CD4-positive, alpha-beta T cell treated with Interleukin-15 for 4 hours (primary cell): ENCODE measurements around the gene NAXD.
"Not testable (repeated sequence)": the region's sequence is repeated elsewhere in the genome, so short reads cannot be mapped to it uniquely, and the experiment has no call there.

Experiments
- DNase-seq: peaks from one replicate; pipeline ENCODE4 v3.0.0-alpha.2; 2020; ENCODE audit warnings: low spot score

NAXD gene

GRCh38 chr13:110628477-110628793 lies 13.1 kb downstream of the NAXD start:
- no peak for DNase-seq

DNA sequence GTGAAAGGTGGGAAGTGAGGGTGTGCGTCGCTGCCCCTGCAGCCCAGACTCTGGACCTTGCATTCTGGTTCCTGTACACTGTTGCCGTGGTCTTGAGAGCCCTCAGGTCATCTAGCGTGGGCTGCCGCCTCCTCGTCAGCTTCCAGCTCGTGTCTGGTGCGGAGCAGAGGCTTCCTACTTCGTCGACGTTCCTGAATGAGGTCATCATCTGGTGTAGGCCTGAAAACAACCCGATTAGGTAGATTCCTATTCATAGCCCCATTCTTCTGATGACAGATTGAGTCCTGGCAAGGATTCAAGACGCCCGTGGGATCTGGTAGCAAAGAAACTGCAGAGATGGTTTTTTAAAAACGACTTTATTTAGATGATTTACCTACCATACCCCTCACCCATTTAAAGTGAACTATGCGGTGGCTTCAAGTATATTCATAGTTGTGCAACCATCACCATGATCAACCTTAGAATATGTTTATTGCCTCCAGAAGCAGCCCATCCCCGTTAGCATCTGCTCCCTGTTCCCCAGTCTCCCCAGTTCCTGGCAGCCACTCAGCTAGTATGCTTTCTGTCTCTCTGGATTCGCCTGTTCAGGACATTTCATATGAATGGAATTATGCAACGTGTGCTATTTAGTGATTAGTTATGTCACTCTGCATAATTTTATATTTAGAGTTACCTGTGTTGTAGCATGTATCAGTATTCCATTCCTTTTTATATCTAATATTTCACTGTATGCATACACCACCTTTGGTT lies 13.8 kb downstream of the NAXD start:
- DNase-seq: no peak

GRCh38 chr13:110629735-110630134 lies 14.4 kb downstream of the NAXD start:
- DNase-seq: peak; percentile 17

DNA sequence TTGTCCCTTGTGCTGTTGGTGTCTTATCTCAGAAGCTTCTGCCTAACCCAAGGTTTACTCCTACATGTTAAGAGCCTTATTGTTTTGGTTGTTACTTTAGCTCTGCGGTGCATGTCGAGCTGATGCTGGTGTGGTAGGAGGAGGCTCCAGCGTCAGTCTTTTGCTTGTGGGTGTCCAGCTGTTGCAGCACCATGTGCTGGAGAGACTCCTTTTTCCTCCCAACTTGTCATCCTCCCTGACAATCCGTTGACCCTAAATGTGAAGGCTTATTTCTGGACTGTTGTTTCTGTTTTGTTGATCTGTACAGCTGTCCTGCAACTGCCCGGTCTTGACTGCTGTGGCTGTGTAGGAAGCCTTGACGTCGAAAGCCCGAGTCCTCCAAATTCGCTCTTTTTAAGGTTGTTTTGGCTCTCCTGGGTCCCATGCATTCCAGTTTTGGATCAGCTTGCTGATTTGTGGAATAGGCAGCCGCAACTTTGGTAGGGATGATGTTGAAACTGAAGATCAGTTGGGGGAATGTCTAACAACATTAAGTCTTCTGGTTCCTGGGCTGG lies 15.3 kb downstream of the NAXD start:
- DNase-seq: no peak

DNA sequence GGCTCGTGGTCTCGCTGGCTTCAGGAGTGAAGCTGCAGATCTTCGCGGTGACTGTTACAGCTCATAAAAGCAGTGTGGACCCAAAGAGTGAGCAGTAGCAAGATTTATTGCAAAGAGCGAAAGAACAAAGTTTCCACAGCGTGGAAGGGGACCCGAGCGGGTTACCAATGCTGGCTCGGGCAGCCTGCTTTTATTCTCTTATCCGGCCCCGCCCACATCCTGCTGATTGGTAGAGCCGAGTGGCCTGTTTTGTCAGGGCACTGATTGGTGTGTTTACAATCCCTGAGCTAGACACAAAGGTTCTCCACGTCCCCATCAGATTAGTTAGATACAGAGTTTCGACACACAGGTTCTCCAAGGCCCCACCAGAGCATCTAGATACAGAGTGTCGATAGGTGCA lies 16.9 kb downstream of the NAXD start:
- DNase-seq: not testable (repeated sequence)

- DNase-seq: no peak
Observed at GRCh38 chr13:110633776-110634175, 18.4 kb downstream of the NAXD start.

DNA sequence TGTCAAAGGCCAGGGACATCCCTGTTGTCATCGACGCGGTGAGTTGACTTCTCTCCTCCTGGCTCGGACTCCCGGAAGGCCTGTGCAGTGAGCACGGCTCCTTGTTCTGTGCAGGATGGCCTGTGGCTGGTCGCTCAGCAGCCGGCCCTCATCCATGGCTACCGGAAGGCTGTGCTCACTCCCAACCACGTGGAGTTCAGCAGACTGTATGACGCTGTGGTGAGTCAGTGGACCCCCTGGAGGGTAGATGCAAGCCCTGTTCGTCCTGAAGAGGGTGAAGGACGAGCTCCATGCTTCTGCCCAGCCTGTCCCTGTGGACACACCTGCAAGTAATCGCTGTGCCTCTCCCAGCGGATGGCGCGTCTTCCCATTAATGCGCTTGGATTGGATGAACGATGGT lies 19.2 kb downstream of the NAXD start:
- DNase-seq: no peak

GRCh38 chr13:110635405-110636002 lies 20.2 kb downstream of the NAXD start:
- no peak for DNase-seq

DNA sequence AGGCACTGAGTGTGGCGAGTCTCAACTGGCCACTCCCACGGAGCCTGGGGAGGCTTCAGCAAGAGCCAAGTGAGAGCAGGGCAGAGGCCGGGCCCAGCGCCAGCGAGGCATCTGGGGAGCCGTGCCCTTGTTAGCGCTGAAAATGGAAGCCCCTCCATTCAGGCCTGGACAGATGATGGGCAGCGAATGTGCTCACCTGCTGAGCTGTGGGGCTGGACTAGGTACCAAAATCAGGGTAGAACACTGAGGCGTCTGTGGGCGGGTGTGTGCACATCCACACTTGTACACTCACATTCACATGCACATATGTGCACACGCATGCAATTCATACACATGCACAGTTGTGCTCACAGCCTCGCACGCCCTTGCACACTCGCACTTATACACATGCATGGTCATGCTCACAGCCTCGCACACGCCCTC lies 20.7 kb downstream of the NAXD start:
- no peak for DNase-seq

DNA sequence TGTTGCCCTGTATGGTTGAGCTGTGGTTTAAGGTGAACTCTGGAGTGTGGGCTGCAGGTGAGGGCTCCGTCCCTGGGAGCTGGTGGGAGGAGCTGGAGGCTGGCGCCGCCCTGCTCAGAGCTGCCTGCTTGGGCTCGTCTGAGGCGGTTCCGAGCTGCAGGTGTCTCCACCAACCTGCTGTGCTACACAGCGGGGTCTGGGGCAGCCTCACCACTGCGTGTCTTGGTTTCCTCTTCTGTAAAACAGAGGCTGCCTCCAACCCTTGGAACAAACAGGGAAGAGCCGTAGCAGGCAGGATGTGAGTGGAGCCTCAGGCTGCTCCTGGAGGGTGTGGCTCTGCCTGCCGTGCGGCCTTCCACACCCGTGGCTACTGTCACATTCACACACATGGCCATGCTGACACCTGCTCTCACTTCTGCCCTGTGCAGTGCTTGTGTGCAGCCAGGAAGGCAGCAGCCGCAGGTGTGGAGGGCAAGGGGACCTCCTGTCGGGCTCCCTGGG lies 21.4 kb downstream of the NAXD start:
- DNase-seq: no peak

DNA sequence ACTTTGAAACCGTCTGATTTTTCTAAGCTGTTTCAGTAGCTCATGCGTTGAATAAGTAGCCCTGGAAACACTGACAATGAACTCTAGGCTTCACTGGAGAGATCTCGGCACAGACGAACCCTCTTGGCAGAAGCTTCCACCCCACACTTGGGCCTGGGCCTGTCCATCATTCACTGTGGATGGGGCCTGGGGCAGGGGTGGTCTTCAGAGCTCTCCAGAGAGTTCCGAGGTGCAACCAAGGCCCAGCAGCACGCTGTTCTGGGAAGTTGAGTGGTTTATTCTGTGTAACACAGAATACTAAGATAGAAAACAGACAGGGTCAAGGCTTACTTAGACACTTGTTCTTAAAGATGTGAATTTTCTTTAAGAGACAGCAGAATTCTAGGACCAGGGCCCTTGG lies 21.9 kb downstream of the NAXD start:
- no peak for DNase-seq

DNA sequence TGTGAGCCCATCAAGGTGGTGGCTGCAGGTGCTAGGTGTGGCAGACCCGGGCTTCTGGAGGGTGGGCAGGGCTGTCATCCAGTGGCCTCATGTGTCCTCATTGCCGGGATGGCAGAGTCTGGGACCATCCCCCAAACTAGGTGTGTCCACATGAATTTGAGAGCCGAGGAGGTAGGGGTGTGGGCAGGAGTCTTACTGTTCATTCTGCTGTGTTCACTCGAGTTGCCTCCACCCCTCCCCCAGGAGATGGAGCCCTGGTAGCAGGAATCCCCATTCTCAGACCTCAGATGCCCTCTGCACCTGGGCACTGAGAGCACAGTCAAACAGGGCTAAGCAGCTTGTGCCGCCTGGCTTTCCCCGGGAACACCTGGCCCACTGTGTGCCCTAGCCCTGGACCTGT lies 22.4 kb downstream of the NAXD start:
- DNase-seq: no peak

DNA sequence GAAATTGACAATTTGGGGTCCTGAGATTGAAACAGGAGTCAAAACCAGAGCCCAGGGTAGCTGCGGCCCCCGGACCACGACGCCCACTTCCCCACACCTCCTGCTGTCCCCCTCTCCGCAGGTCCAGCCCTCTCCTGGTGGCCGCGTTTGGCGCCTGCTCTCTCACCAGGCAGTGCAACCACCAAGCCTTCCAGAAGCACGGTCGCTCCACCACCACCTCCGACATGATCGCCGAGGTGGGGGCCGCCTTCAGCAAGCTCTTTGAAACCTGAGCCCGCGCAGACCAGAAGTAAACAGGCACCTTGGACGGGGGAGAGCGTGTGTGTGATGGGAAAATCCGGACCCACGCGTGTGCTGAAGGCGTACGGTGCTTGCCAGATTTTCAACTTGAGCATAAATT lies 22.9 kb downstream of the NAXD start:
- DNase-seq: no peak

DNA sequence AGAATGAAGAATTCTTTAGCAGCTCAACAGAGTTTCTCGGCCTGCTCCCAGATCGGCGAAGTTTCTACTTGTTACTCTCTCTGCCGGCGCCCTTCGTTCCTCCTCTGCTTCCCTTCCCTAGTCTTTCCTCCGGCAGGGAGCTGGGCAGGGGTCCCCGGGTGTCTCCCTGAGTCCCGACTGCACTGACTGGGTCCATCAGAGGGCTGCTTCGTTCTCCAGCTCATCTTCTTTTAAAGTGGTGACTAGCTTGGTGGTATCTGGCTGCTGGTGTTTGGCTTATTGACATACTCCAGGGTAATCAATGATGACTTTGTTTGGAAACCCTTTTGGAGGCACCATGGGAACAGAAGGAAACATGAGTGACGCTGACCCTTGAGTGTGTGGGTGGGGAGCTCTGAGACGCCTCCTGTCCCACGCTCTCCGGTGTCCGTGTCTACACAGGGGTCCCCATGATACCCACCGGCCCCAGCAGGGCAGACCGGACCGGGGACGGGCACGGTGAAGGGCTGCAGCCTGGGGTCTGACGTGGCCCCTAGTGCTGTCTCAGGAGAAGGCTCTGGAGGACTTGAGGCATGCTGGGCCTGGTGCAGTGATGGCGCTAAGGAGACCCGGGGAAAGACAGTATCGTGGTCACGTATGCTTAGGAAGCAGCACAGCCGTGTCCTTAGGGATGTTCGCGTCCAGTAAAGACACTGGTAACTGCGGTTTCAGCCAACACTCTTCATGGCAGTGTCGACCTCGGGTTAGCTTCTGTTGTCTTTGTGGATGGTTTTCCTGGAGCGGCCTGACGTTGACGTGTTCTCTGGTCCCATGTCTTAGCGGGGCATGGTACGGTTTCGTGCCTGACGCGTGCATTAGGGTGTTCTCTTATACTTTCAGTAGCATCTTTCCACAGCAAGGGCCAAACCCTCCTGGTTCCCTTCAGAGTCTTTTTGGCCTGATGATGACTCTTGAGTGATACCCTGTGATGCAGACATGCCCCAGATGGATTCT lies 23.8 kb downstream of the NAXD start:
- no peak for DNase-seq

GRCh38 chr13:110639935-110640334 lies 24.6 kb downstream of the NAXD start:
- DNase-seq: no peak

GRCh38 chr13:110640591-110641029 lies 25.3 kb downstream of the NAXD start:
- DNase-seq: no peak

DNA sequence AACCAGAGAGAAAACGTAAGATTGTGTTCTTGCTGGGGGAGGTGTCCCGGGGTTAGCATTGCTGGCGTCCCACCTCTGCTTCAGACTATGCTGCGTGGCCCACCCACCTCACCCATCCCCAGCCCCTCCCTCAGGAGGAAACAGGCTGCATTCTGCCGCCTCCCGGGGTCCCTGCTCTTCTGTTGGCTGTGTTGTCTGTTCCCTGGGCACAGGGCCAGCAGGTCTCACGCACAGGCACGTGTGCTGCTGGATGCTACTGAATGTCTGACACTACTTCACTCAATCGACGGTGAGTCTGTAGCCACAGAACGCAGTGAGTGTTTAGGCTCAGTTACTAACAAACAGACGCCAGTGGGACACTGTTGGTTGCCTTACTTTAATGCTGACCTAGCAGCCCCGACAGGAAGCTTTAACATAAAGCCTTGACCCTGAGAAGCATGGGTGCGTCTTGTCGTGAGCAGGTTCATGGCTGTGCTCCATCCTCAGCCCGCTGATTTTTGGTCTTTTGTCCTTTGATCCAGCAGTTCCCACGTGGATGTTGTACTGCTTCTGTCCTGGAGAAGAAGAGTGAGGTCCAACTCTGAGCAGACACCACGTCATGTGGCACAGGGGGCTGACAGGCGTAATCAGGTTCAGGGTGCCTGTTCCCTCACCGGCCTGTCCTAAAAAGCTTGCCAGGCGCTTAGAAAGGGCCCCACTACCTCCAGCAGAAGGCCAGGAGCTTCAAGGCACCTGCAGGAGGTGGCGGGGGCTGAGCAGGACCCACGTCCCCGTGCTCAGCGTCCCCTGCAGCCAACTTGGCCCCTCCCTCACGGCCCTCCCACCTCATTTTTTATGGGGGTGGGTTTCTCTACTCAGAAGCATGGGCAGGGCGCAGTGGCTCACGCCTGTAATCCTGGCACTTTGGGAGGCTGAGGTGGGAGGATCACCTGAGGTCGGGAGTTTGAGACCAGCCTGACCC lies 26.0 kb downstream of the NAXD start:
- DNase-seq: no peak

DNA sequence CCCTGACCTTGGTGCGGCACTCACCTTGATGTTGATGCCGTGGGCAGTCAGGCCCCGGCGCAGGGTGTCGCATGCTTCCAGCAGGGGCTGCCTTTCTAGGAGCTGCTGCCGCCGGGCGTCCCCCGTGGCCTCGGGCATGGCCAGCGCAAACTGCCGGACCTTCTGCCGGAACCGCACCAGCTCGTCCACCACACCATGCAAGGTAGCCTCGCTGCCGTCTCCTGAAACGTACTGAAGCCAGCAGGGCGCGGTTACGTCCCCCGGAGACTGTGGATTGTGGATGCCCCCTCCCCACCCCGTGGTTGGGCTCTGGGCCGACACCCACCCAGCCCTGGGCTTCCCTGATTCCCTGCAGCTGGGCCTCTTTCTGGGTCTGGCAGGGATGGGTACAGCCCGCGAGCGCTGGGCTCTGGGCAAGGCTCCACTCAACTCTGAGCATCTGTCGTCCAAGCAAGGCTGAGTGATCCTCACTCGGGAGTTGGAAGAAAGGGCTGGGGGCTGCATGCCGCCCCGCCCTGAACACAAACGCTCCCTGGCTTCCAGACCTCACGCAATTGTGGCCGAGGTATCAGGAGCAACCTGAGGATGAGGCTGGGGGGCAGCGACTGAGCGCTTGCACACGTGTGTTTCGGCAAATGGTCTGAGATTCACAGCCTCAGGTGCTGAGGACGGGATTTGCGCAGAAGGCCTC lies 27.1 kb downstream of the NAXD start:
- DNase-seq: no peak

- no peak for DNase-seq
Observed at GRCh38 chr13:110643324-110643723, 28.0 kb downstream of the NAXD start.

- no peak for DNase-seq
Observed at GRCh38 chr13:110643768-110644421, 28.6 kb downstream of the NAXD start.
